ENCODE data around the gene CPNE4. TPM values are rescaled to one million over a fixed set of nuclear protein-coding genes. Genes with fewer than 3 reads are reported as not detected.
A peak's percentile ranks its signal among the peaks of the same experiment; 100 is the strongest.
"Not testable (repeated sequence)": the region's sequence is repeated elsewhere in the genome, so short reads cannot be mapped to it uniquely, and the experiment has no call there.

The CPNE4 gene
- total RNA-seq, 2 donors from 2014 or later: 1.7 to 2.5 TPM

- H3K36me3 ChIP-seq (ENCODE audit: control insufficient read depth, insufficient read depth, low read length): no peaks in the 10 kb centered on the region
- Mint-ChIP-seq H3K9me3 (no peaks in the 10 kb centered on the region), H3K36me3 (ENCODE audit: low read depth) (no peaks in the 10 kb centered on the region), H3K4me1 (no peaks in the 10 kb centered on the region), H3K27me3 (ENCODE audit: insufficient read depth) (peaks cover 3% of the 10 kb centered on the region), H3K4me3 (no peak overlapping the region), H3K27ac (no peak overlapping the region)
- no peaks in the 10 kb centered on the region for H3K4me1 ChIP-seq (ENCODE audit: control insufficient read depth, insufficient read depth, low read length)
- DNase-seq: no peak
- H3K9ac ChIP-seq (ENCODE audit: extremely low read depth, low read length, poor library complexity, severe bottlenecking): no peak overlapping the region
- H3K27me3 ChIP-seq (ENCODE audit: control insufficient read depth, insufficient read depth, low read length, poor library complexity, severe bottlenecking): no peaks in the 10 kb centered on the region
- no peak overlapping the region for H3K4me3 ChIP-seq (ENCODE audit: low read length)
- 86 to 95% methylated on average over 1 of the region's 1 CpG for WGBS, 2 experiments (ENCODE audit: insufficient coverage in 1 of 2, insufficient read length in 1 of 2)
- TF ChIP-seq CTCF (conservative IDR thresholded peaks at IDR 0.05): no peak
- no peak overlapping the region for H3K27ac ChIP-seq (ENCODE audit: low read depth, low read length)
- no peaks in the 10 kb centered on the region for H3K9me3 ChIP-seq (ENCODE audit: control insufficient read depth, low read length)
Observed at GRCh38 chr3:132047209-132047608, 12.4 kb upstream of the CPNE4 start.

GRCh38 chr3:132044874-132045273, 10.1 kb upstream of the CPNE4 start:
- not testable (repeated sequence) for DNase-seq; H3K4me3 Mint-ChIP-seq; H3K9me3 Mint-ChIP-seq; H3K4me1 Mint-ChIP-seq; H3K36me3 ChIP-seq (ENCODE audit: control insufficient read depth, insufficient read depth, low read length); H3K27me3 ChIP-seq (ENCODE audit: control insufficient read depth, insufficient read depth, low read length, poor library complexity, severe bottlenecking); H3K9ac ChIP-seq (ENCODE audit: extremely low read depth, low read length, poor library complexity, severe bottlenecking); H3K27me3 Mint-ChIP-seq (ENCODE audit: insufficient read depth); H3K4me3 ChIP-seq (ENCODE audit: low read length); H3K4me1 ChIP-seq (ENCODE audit: control insufficient read depth, insufficient read depth, low read length); H3K36me3 Mint-ChIP-seq (ENCODE audit: low read depth); H3K27ac ChIP-seq (ENCODE audit: low read depth, low read length); H3K27ac Mint-ChIP-seq; H3K9me3 ChIP-seq (ENCODE audit: control insufficient read depth, low read length)
- WGBS, 2 experiments (ENCODE audit: insufficient coverage in 1 of 2, insufficient read length in 1 of 2): 88 to 89% methylated on average over 1 of the region's 2 CpGs

GRCh38 chr3:132042681-132043080, 7.9 kb upstream of the CPNE4 start:
- H3K9ac ChIP-seq (ENCODE audit: extremely low read depth, low read length, poor library complexity, severe bottlenecking): no peak overlapping the region
- Mint-ChIP-seq H3K4me3 (no peak overlapping the region), H3K27ac (no peak overlapping the region), H3K9me3 (no peaks in the 10 kb centered on the region), H3K36me3 (ENCODE audit: low read depth) (no peaks in the 10 kb centered on the region), H3K27me3 (ENCODE audit: insufficient read depth) (peaks cover 3% of the 10 kb centered on the region), H3K4me1 (no peaks in the 10 kb centered on the region)
- H3K27me3 ChIP-seq (ENCODE audit: control insufficient read depth, insufficient read depth, low read length, poor library complexity, severe bottlenecking): no peaks in the 10 kb centered on the region
- no peak overlapping the region for H3K4me3 ChIP-seq (ENCODE audit: low read length)
- H3K4me1 ChIP-seq (ENCODE audit: control insufficient read depth, insufficient read depth, low read length): peaks cover 4% of the 10 kb centered on the region
- H3K9me3 ChIP-seq (ENCODE audit: control insufficient read depth, low read length): no peaks in the 10 kb centered on the region
- TF ChIP-seq CTCF (conservative IDR thresholded peaks at IDR 0.05): no peak
- DNase-seq: no peak
- H3K36me3 ChIP-seq (ENCODE audit: control insufficient read depth, insufficient read depth, low read length): no peaks in the 10 kb centered on the region
- no peak overlapping the region for H3K27ac ChIP-seq (ENCODE audit: low read depth, low read length)

GRCh38 chr3:132038198-132038825, 3.5 kb upstream of the CPNE4 start:
- Mint-ChIP-seq H3K36me3 (ENCODE audit: low read depth) (no peaks in the 10 kb centered on the region), H3K27me3 (ENCODE audit: insufficient read depth) (peaks cover 42% of the 10 kb centered on the region), H3K27ac (no peak overlapping the region), H3K4me1 (peaks cover 14% of the 10 kb centered on the region), H3K4me3 (no peak overlapping the region), H3K9me3 (no peaks in the 10 kb centered on the region)
- no peaks in the 10 kb centered on the region for H3K36me3 ChIP-seq (ENCODE audit: control insufficient read depth, insufficient read depth, low read length)
- peak; percentile 82 for TF ChIP-seq CTCF (conservative IDR thresholded peaks at IDR 0.05)
- H3K9ac ChIP-seq (ENCODE audit: extremely low read depth, low read length, poor library complexity, severe bottlenecking): no peak overlapping the region
- H3K4me3 ChIP-seq (ENCODE audit: low read length): no peak overlapping the region
- DNase-seq: no peak
- no peak overlapping the region for H3K27ac ChIP-seq (ENCODE audit: low read depth, low read length)
- H3K9me3 ChIP-seq (ENCODE audit: control insufficient read depth, low read length): no peaks in the 10 kb centered on the region
- H3K27me3 ChIP-seq (ENCODE audit: control insufficient read depth, insufficient read depth, low read length, poor library complexity, severe bottlenecking): peaks cover 38% of the 10 kb centered on the region
- 3 to 11% methylated on average over 1 of the region's 1 CpG for WGBS, 2 experiments (ENCODE audit: insufficient coverage in 1 of 2, insufficient read length in 1 of 2)
- peaks cover 4% of the 10 kb centered on the region for H3K4me1 ChIP-seq (ENCODE audit: control insufficient read depth, insufficient read depth, low read length)

Data from endodermal cell (in vitro differentiated cells).